A673 (cell line): ENCODE data around the gene PROM1. TPM values are rescaled to one million over a fixed set of nuclear protein-coding genes. Genes with fewer than 3 reads are reported as not detected.

Experiments
- BruUV-seq: library from RNA; stranded (reverse); fragments of 400-500 nt; replicated peaks from 2 replicates; lab custom pipeline; 2021; lab: Mats Ljungman, UMichigan
- CTCF ChIA-PET: fragments of 300-600 bp; sonication (Branson Sonifier 250); formaldehyde crosslinking; loops from one replicate; lab custom pipeline; 2022; ENCODE audit warnings: antibody characterized with exemption; lab: Charles Lee
- POLR2A ChIA-PET: fragments of 300-600 bp; sonication (Branson Sonifier 250); formaldehyde crosslinking; loops from one replicate; lab custom pipeline; 2022; ENCODE audit warnings: antibody characterized with exemption; ENCODE audit not compliant: low non-redundant PET; lab: Charles Lee
- DNase-seq: peaks from one replicate; pipeline ENCODE4 v3.0.0-alpha.2; 2015; ENCODE audit warnings: low spot score
- H3K27ac ChIP-seq: fragments of 200-600 bp; sonication (generic); 2 replicates; pipeline ENCODE4 v1.5.1; 2016; ENCODE audit warnings: mixed run types, low read depth, mild to moderate bottlenecking, mixed read lengths, antibody characterized with exemption, low read length; ENCODE audit not compliant: poor library complexity, severe bottlenecking
- H3K27me3 ChIP-seq: fragments of 200-600 bp; sonication (generic); replicated peaks from 2 replicates; pipeline ENCODE4 v1.6.1; 2017; ENCODE audit warnings: mixed run types, low read depth, mild to moderate bottlenecking, mixed read lengths, antibody characterized with exemption, low read length; ENCODE audit not compliant: insufficient read depth, poor library complexity
- H3K36me3 ChIP-seq: fragments of 200-600 bp; sonication (generic); 2 replicates; pipeline ENCODE4 v1.6.1; 2016; ENCODE audit warnings: mixed run types, mild to moderate bottlenecking, mixed read lengths, antibody characterized with exemption, low read length; ENCODE audit not compliant: insufficient read depth, poor library complexity, severe bottlenecking
- H3K4me1 ChIP-seq: fragments of 200-600 bp; sonication (generic); 2 replicates; pipeline ENCODE4 v1.6.1; 2017; ENCODE audit warnings: mixed run types, mild to moderate bottlenecking, mixed read lengths, antibody characterized with exemption, low read length; ENCODE audit not compliant: insufficient read depth, poor library complexity, severe bottlenecking
- H3K4me3 ChIP-seq: fragments of 200-600 bp; sonication (generic); 2 replicates; pipeline ENCODE4 v1.5.1; 2016; ENCODE audit warnings: low read depth, mixed run types, mild to moderate bottlenecking, mixed read lengths, low read length; ENCODE audit not compliant: poor library complexity, severe bottlenecking
- H3K9me3 ChIP-seq: fragments of 200-600 bp; sonication (generic); 2 replicates; pipeline ENCODE4 v1.6.1; 2016; ENCODE audit warnings: mixed run types, low read depth, mild to moderate bottlenecking, mixed read lengths, antibody characterized with exemption, low read length; ENCODE audit not compliant: poor library complexity, severe bottlenecking
- CTCF ChIP-seq: fragments of 300-800, 200-600 bp; sonication (generic); conservative IDR thresholded peaks from 2 replicates; pipeline ENCODE4 v1.5.1; 2017; ENCODE audit warnings: low read depth, mild to moderate bottlenecking, antibody characterized with exemption, low read length, moderate library complexity, mixed read lengths
- EZH2 ChIP-seq: fragments of 200-600 bp; sonication (generic); IDR thresholded peaks from 2 replicates; pipeline ENCODE4 v1.6.1; 2017; ENCODE audit warnings: borderline replicate concordance, low read depth, mild to moderate bottlenecking, mixed read lengths, antibody characterized with exemption, low read length; ENCODE audit not compliant: poor library complexity, severe bottlenecking
- intact Hi-C: fragments of 100-400 bp; cut with micrococcal nuclease; formaldehyde crosslinking; loops from one replicate; pipeline ENCODE4 v1.10.0; 2022; ENCODE audit not compliant: unreplicated experiment
- total RNA-seq: library from RNA; stranded (reverse); gene quantifications from 2 replicates; pipeline ENCODE4 v1.2.3, GENCODE V29; 2021

PROM1 gene
- total RNA-seq, 1 experiment from 2014 or later: 13.9 TPM

- no peak for TF ChIP-seq CTCF
- TF ChIP-seq EZH2: no peak
Measured at GRCh38 chr4:16110661-16111290, 27.0 kb upstream of the PROM1 start.

GRCh38 chr4:16110199-16110598 lies 26.4 kb upstream of the PROM1 start:
- ChIA-PET POLR2A (no interaction called here), CTCF (no interaction called here)
- TF ChIP-seq EZH2: no peak
- TF ChIP-seq CTCF: no peak
- BruUV-seq: no TSS peak
- Histone ChIP-seq H3K4me1 (peaks cover 3% of the 10 kb centered on the region), H3K36me3 (no peaks in the 10 kb centered on the region), H3K9me3 (no peaks in the 10 kb centered on the region), H3K27me3 (peaks cover 8% of the 10 kb centered on the region), H3K4me3 (no peak overlapping the region), H3K27ac (no peak overlapping the region)
- intact Hi-C loops: no loop called here
- no peak for DNase-seq

More at GRCh38 chr4:16110661-16111290, 27.0 kb upstream of the PROM1 start:
- intact Hi-C loops: no loop called here
- no peaks in the 10 kb centered on the region for H3K36me3 ChIP-seq
- H3K4me3 ChIP-seq: no peak overlapping the region
- H3K4me1 ChIP-seq: peaks cover 3% of the 10 kb centered on the region
- no TSS peak for BruUV-seq
- H3K27me3 ChIP-seq: peaks cover 8% of the 10 kb centered on the region
- CTCF ChIA-PET: no interaction called here
- H3K9me3 ChIP-seq: no peaks in the 10 kb centered on the region
- no peak overlapping the region for H3K27ac ChIP-seq
- POLR2A ChIA-PET: interaction anchor here (0.5 kb wide), 1 partner anchor 716 kb away, joined by 3 read pairs; no protein-coding TSS in a partner anchor
- DNase-seq: peak; percentile 59

- POLR2A ChIA-PET: no interaction called here
- Histone ChIP-seq H3K27me3 (peaks cover 5% of the 10 kb centered on the region), H3K36me3 (no peaks in the 10 kb centered on the region), H3K9me3 (no peaks in the 10 kb centered on the region), H3K27ac (no peak overlapping the region), H3K4me3 (no peak overlapping the region), H3K4me1 (peaks cover 3% of the 10 kb centered on the region)
- intact Hi-C loops: no loop called here
- DNase-seq: no peak
- CTCF ChIA-PET: no interaction called here
- no TSS peak for BruUV-seq
- no peak for TF ChIP-seq EZH2
- TF ChIP-seq CTCF: no peak
Measured at GRCh38 chr4:16109256-16109655, 25.4 kb upstream of the PROM1 start.
